GM23338 (cell line): ENCODE data around the gene IQGAP2. TPM values are rescaled to one million over a fixed set of nuclear protein-coding genes. Genes with fewer than 3 reads are reported as not detected.

ENCODE experiments used
- ATAC-seq: fragments of 200-7000 bp; cut with Tn5 transposase; 3 replicates; pipeline ENCODE4 v1.9.1; 2020
- DNase-seq: peaks from one replicate; pipeline ENCODE4 v3.0.0-alpha.2; 2015; ENCODE audit warnings: low spot score
- H2AFZ ChIP-seq: fragments of 200-600 bp; sonication (generic); 2 replicates; pipeline ENCODE4 v1.8.0; 2016; ENCODE audit warnings: antibody characterized with exemption, mild to moderate bottlenecking, moderate library complexity
- H3F3A ChIP-seq: fragments of 200-600 bp; sonication (generic); replicated peaks from 2 replicates; pipeline ENCODE4 v1.8.0; 2017; ENCODE audit warnings: antibody characterized with exemption, mixed run types, low read depth
- H3K27ac ChIP-seq: fragments of 200-600 bp; sonication (generic); 2 replicates; pipeline ENCODE4 v1.6.1; 2016; ENCODE audit warnings: low read depth
- H3K27me3 ChIP-seq: fragments of 200-600 bp; sonication (generic); 2 replicates; pipeline ENCODE4 v1.8.0; 2016; ENCODE audit warnings: mild to moderate bottlenecking, mixed run types, moderate library complexity; ENCODE audit not compliant: insufficient read depth
- H3K36me3 ChIP-seq: fragments of 200-600 bp; sonication (generic); 2 replicates; pipeline ENCODE4 v1.8.0; 2016; ENCODE audit warnings: mild to moderate bottlenecking; ENCODE audit not compliant: insufficient read depth
- H3K4me1 ChIP-seq: fragments of 200-600 bp; sonication (generic); 2 replicates; pipeline ENCODE4 v1.8.0; 2016; ENCODE audit warnings: mild to moderate bottlenecking, moderate library complexity; ENCODE audit not compliant: insufficient read depth
- H3K4me2 ChIP-seq: fragments of 200-600 bp; sonication (generic); 2 replicates; pipeline ENCODE4 v1.7.1; 2017; ENCODE audit warnings: mixed run types
- H3K4me3 ChIP-seq: fragments of 200-600 bp; sonication (generic); 2 replicates; pipeline ENCODE4 v1.6.1; 2016; ENCODE audit warnings: mixed run types
- H3K79me2 ChIP-seq: fragments of 200-600 bp; sonication (generic); replicated peaks from 2 replicates; pipeline ENCODE4 v1.8.0; 2017; ENCODE audit warnings: mild to moderate bottlenecking; ENCODE audit not compliant: insufficient read depth
- H3K9me2 ChIP-seq: fragments of 200-600 bp; sonication (generic); 2 replicates; pipeline ENCODE4 v1.8.0; 2017; ENCODE audit not compliant: insufficient read depth
- H4K20me1 ChIP-seq: fragments of 200-600 bp; sonication (generic); replicated peaks from 2 replicates; pipeline ENCODE4 v1.8.0; 2017; ENCODE audit warnings: mild to moderate bottlenecking; ENCODE audit not compliant: insufficient read depth
- H3K27ac Mint-ChIP-seq: 2 replicates; pipeline ENCODE4 v1.8.0; 2020; ENCODE audit warnings: inconsistent platforms, mild to moderate bottlenecking, moderate library complexity, mixed read lengths
- H3K27me3 Mint-ChIP-seq: 3 replicates; pipeline ENCODE4 v1.8.0; 2022; ENCODE audit warnings: low read depth, mild to moderate bottlenecking, moderate library complexity, mixed read lengths, inconsistent platforms; ENCODE audit not compliant: insufficient read depth, poor library complexity
- H3K36me3 Mint-ChIP-seq: 3 replicates; pipeline ENCODE4 v1.8.0; 2021; ENCODE audit warnings: low read depth, mild to moderate bottlenecking, inconsistent platforms, moderate library complexity, mixed read lengths
- H3K4me1 Mint-ChIP-seq: 3 replicates; pipeline ENCODE4 v1.8.0; 2020; ENCODE audit warnings: mild to moderate bottlenecking, inconsistent platforms, mixed read lengths
- H3K4me3 Mint-ChIP-seq: 3 replicates; pipeline ENCODE4 v1.8.0; 2021; ENCODE audit warnings: moderate library complexity, mild to moderate bottlenecking, inconsistent platforms, mixed read lengths
- H3K9me3 Mint-ChIP-seq: 3 replicates; pipeline ENCODE4 v1.8.0; 2020; ENCODE audit warnings: moderate library complexity, mild to moderate bottlenecking, inconsistent platforms, mixed read lengths
- CREB1 ChIP-seq: fragments of 250-450 bp; sonication (Bioruptor Pico); IDR thresholded peaks from 2 replicates; pipeline ENCODE4 v1.5.0; 2020; ENCODE audit warnings: low read depth, mild to moderate bottlenecking, moderate library complexity
- ETS1 ChIP-seq: IDR thresholded peaks from 2 replicates; pipeline ENCODE4 v1.6.1; 2016; ENCODE audit warnings: antibody characterized with exemption
- EZH2 ChIP-seq: fragments of 200-600 bp; sonication (generic); IDR thresholded peaks from one replicate; pipeline ENCODE4 v1.8.0; 2017; ENCODE audit warnings: antibody characterized with exemption, mild to moderate bottlenecking, low read depth; ENCODE audit not compliant: unreplicated experiment
- EZH2phosphoT487 ChIP-seq: fragments of 200-600 bp; sonication (generic); IDR thresholded peaks from one replicate; pipeline ENCODE4 v1.8.1; 2018; ENCODE audit warnings: antibody characterized with exemption; ENCODE audit not compliant: unreplicated experiment
- JUNB ChIP-seq: IDR thresholded peaks from one replicate; pipeline ENCODE4 v1.6.1; 2016; ENCODE audit warnings: antibody characterized with exemption; ENCODE audit not compliant: unreplicated experiment
- NANOG ChIP-seq: IDR thresholded peaks from 2 replicates; pipeline ENCODE4 v1.6.1; 2016; ENCODE audit warnings: antibody characterized with exemption, borderline replicate concordance
- POLR2AphosphoS5 ChIP-seq: IDR thresholded peaks from 2 replicates; pipeline ENCODE4 v1.6.1; 2016; ENCODE audit warnings: antibody characterized with exemption, low read depth
- REST ChIP-seq: IDR thresholded peaks from one replicate; pipeline ENCODE4 v1.6.1; 2018; ENCODE audit warnings: antibody characterized with exemption; ENCODE audit not compliant: unreplicated experiment
- ZNF331 ChIP-seq: fragments of 250-450 bp; sonication (Bioruptor Pico); IDR thresholded peaks from 2 replicates; pipeline ENCODE4 v1.5.0; 2020; ENCODE audit warnings: low read depth, mild to moderate bottlenecking, moderate library complexity
- ZNF462 ChIP-seq: fragments of 250-450 bp; sonication (Bioruptor Pico); IDR thresholded peaks from 2 replicates; pipeline ENCODE4 v1.5.0; 2020; ENCODE audit warnings: mild to moderate bottlenecking, moderate library complexity
- polyA plus RNA-seq: library from polyadenylated mRNA; unstranded; fragments of >200 nt; fragmentation: Nextera tagmentation; extraction: Ambion mirVana; gene quantifications from 2 replicates; pipeline ENCODE4 v1.2.1, GENCODE V29; 2016
- total RNA-seq: library from RNA; depleted of rRNA; stranded (reverse); fragments of >200 nt; shearing (Covaris generic); gene quantifications from 2 replicates; pipeline ENCODE4 v1.2.3, GENCODE V29; 2014

Gene IQGAP2
- total and polyA plus RNA-seq, 2 experiments from 2014 or later: 60.0 to 86.5 TPM

- Histone ChIP-seq H3K4me1 (no peaks in the 10 kb centered on the region; the same call in 1 of the 2 replicates), H4K20me1 (no peaks in the 10 kb centered on the region), H3K27me3 (no peaks in the 10 kb centered on the region), H3K27ac (no peak overlapping the region), H3K4me2 (no peak overlapping the region), H3K4me3 (no peak overlapping the region), H3K79me2 (no peaks in the 10 kb centered on the region), H3K36me3 (no peaks in the 10 kb centered on the region), H2AFZ (no peak overlapping the region), H3K9me2 (no peaks in the 10 kb centered on the region), H3F3A (no peaks in the 10 kb centered on the region)
- DNase-seq (no peak), ATAC-seq (no peak)
- TF ChIP-seq ZNF462 (CRISPR knock-in tag) (no peak), REST (no peak), ETS1 (no peak), JUNB (no peak), EZH2 (no peak), ZNF331 (CRISPR knock-in tag) (no peak), POLR2AphosphoS5 (no peak), NANOG (no peak), EZH2phosphoT487 (no peak), CREB1 (CRISPR knock-in tag) (no peak)
- no peak overlapping the region for H3K27ac Mint-ChIP-seq
- H3K4me3 Mint-ChIP-seq: no peak overlapping the region
- H3K36me3 Mint-ChIP-seq: no peaks in the 10 kb centered on the region; the same call in 1 of the 3 replicates
- H3K9me3 Mint-ChIP-seq: no peaks in the 10 kb centered on the region
- no peaks in the 10 kb centered on the region for H3K27me3 Mint-ChIP-seq
- no peaks in the 10 kb centered on the region; the same call in 2 of the 3 replicates for H3K4me1 Mint-ChIP-seq
Measured at GRCh38 chr5:76590027-76590426, 186.9 kb downstream of the IQGAP2 start.
